H1 (cell line): ENCODE results near the gene SLC39A10. TPM values are rescaled to one million over a fixed set of nuclear protein-coding genes. Genes with fewer than 3 reads are reported as not detected.

ENCODE experiments used
- CTCF ChIA-PET: fragments of 300-600 bp; sonication (Branson Sonifier 250); formaldehyde crosslinking; loops from one replicate; lab custom pipeline; 2021; ENCODE audit not compliant: partially characterized antibody; lab: Charles Lee
- POLR2A ChIA-PET: fragments of 300-600 bp; sonication (Branson Sonifier 250); formaldehyde crosslinking; loops from one replicate; lab custom pipeline; 2021; ENCODE audit warnings: inconsistent platforms; ENCODE audit not compliant: partially characterized antibody; lab: Charles Lee
- DNase-seq, 2 experiments: peaks; one replicate each; pipeline versions ENCODE4 v3.0.0 to v3.0.0-alpha.2; 2010 to 2022; ENCODE audit warnings: low spot score in 2 of 2, low read depth in 1 of 2, mixed read lengths in 1 of 2
- FAIRE-seq: peaks from 2 replicates; lab custom pipeline; 2011; peaks lifted over from hg19 to GRCh38; lab: Jason Lieb, UNC
- H2AFZ ChIP-seq: 2 replicates; pipeline ENCODE4 v1.8.1; 2012; ENCODE audit warnings: low read length, inconsistent platforms
- H2AK5ac ChIP-seq: 2 replicates; pipeline ENCODE4 v1.6.1; 2013; ENCODE audit warnings: low read depth, low read length
- H2BK120ac ChIP-seq: replicated peaks from 2 replicates; pipeline ENCODE3; 2013; ENCODE audit warnings: low read depth, low read length, inconsistent platforms
- H2BK12ac ChIP-seq: 2 replicates; pipeline ENCODE4 v1.6.1; 2013; ENCODE audit warnings: low read depth, low read length
- H2BK15ac ChIP-seq: 2 replicates; pipeline ENCODE4 v1.6.1; 2013; ENCODE audit warnings: low read length
- H2BK20ac ChIP-seq: 2 replicates; pipeline ENCODE4 v1.6.1; 2013; ENCODE audit warnings: low read length
- H2BK5ac ChIP-seq: 2 replicates; pipeline ENCODE4 v1.6.1; 2013; ENCODE audit warnings: low read depth, low read length
- H3K14ac ChIP-seq: 2 replicates; pipeline ENCODE4 v1.6.1; 2013; ENCODE audit warnings: inconsistent platforms; ENCODE audit not compliant: insufficient read length
- H3K18ac ChIP-seq: 2 replicates; pipeline ENCODE4 v1.6.1; 2013; ENCODE audit warnings: low read length; ENCODE audit errors: extremely low read depth
- H3K23ac ChIP-seq: 2 replicates; pipeline ENCODE4 v1.6.1; 2013; ENCODE audit warnings: inconsistent platforms; ENCODE audit not compliant: insufficient read length
- H3K23me2 ChIP-seq: 2 replicates; pipeline ENCODE4 v1.6.1; 2013; ENCODE audit warnings: low read depth, low read length
- H3K27ac ChIP-seq: 2 replicates; pipeline ENCODE4 v1.6.1; 2011; ENCODE audit warnings: low read depth, low read length, inconsistent platforms
- H3K27me3 ChIP-seq, 4 experiments: replicated peaks in 1 of 4; 1 replicate in 1 of 4; 2 replicates in 3 of 4; pipeline versions ENCODE4 v1.6.1 to v1.8.1; 2011 to 2013; ENCODE audit warnings: low read length in 3 of 4, mild to moderate bottlenecking in 3 of 4, inconsistent platforms in 2 of 4, mixed read lengths in 2 of 4, moderate library complexity in 1 of 4; ENCODE audit not compliant: control insufficient read depth in 3 of 4, insufficient read depth in 3 of 4; ENCODE audit errors: extremely low read depth in 1 of 4
- H3K36me3 ChIP-seq, 4 experiments: 2 replicates each; pipeline versions ENCODE4 v1.6.1 to v1.8.1; 2011 to 2013; ENCODE audit warnings: mild to moderate bottlenecking in 4 of 4, low read length in 3 of 4, moderate library complexity in 2 of 4, control low read depth in 1 of 4, inconsistent platforms in 1 of 4; ENCODE audit not compliant: insufficient read depth in 4 of 4, control insufficient read depth in 2 of 4
- H3K4ac ChIP-seq: replicated peaks from 2 replicates; pipeline ENCODE3; 2013; ENCODE audit warnings: low read length, low read depth, mixed read lengths, inconsistent platforms; ENCODE audit not compliant: insufficient read length
- H3K4me1 ChIP-seq, 4 experiments: replicated peaks in 1 of 4; 1 replicate in 1 of 4; 2 replicates in 3 of 4; pipeline versions ENCODE4 v1.6.1 to v1.8.1; 2011 to 2013; ENCODE audit warnings: low read length in 3 of 4, inconsistent platforms in 2 of 4, mixed read lengths in 1 of 4; ENCODE audit not compliant: insufficient read depth in 4 of 4, control insufficient read depth in 3 of 4
- H3K4me2 ChIP-seq, 2 experiments: 2 replicates each; pipeline versions ENCODE4 v1.6.1 to v1.8.1; 2011 to 2013; ENCODE audit warnings: low read depth in 2 of 2, low read length in 2 of 2, control low read depth in 1 of 2, inconsistent platforms in 1 of 2, mild to moderate bottlenecking in 1 of 2; ENCODE audit not compliant: insufficient read depth in 1 of 2
- H3K4me3 ChIP-seq, 4 experiments: fragments of 200-600, 300-600 bp in 1 of 4; sonication (generic), shearing (Covaris generic), sonication (Bioruptor Twin) in 1 of 4; 2 replicates each; pipeline versions ENCODE4 v1.5.1 to v1.8.1; 2011 to 2016; ENCODE audit warnings: low read length in 4 of 4, low read depth in 3 of 4, control low read depth in 2 of 4, inconsistent platforms in 2 of 4, mild to moderate bottlenecking in 2 of 4, mixed read lengths in 1 of 4, moderate library complexity in 1 of 4; ENCODE audit not compliant: insufficient read depth in 2 of 4; ENCODE audit errors: extremely low read depth in 1 of 4
- H3K56ac ChIP-seq: replicated peaks from 2 replicates; pipeline ENCODE3; 2013; ENCODE audit warnings: low read depth, mild to moderate bottlenecking, mixed read lengths, low read length, inconsistent platforms; ENCODE audit not compliant: insufficient read length
- H3K79me1 ChIP-seq: 2 replicates; pipeline ENCODE4 v1.6.1; 2013; ENCODE audit warnings: low read depth, low read length, control low read depth
- H3K79me2 ChIP-seq, 2 experiments: 2 replicates each; pipeline versions ENCODE4 v1.6.1 to v1.8.1; 2012 to 2013; ENCODE audit warnings: low read length in 2 of 2, mild to moderate bottlenecking in 2 of 2, inconsistent platforms in 1 of 2; ENCODE audit not compliant: insufficient read depth in 2 of 2, control insufficient read depth in 1 of 2
- H3K9ac ChIP-seq, 4 experiments: replicated peaks in 1 of 4; 1 replicate in 1 of 4; 2 replicates in 3 of 4; pipeline versions ENCODE4 v1.6.1 to v1.8.1; 2011 to 2013; ENCODE audit warnings: low read depth in 3 of 4, low read length in 3 of 4, control low read depth in 2 of 4, mild to moderate bottlenecking in 2 of 4, moderate library complexity in 2 of 4, inconsistent platforms in 1 of 4; ENCODE audit errors: extremely low read depth in 1 of 4
- H3K9me3 ChIP-seq, 2 experiments: 2 replicates each; pipeline versions ENCODE4 v1.6.1 to v1.8.1; 2012 to 2013; ENCODE audit warnings: mild to moderate bottlenecking in 2 of 2, moderate library complexity in 2 of 2, control low read depth in 1 of 2, inconsistent platforms in 1 of 2, low read depth in 1 of 2, low read length in 1 of 2, mixed read lengths in 1 of 2; ENCODE audit not compliant: insufficient read depth in 2 of 2
- H4K20me1 ChIP-seq, 2 experiments: replicated peaks in 1 of 2; 2 replicates each; pipeline versions ENCODE3 to v1.8.1; 2011 to 2013; ENCODE audit warnings: inconsistent platforms in 2 of 2, low read length in 2 of 2, mild to moderate bottlenecking in 1 of 2; ENCODE audit not compliant: insufficient read depth in 2 of 2, control insufficient read depth in 1 of 2
- H4K5ac ChIP-seq: 2 replicates; pipeline ENCODE4 v1.6.1; 2013; ENCODE audit warnings: low read length, low read depth, mixed read lengths, inconsistent platforms; ENCODE audit not compliant: insufficient read length
- H4K8ac ChIP-seq: 2 replicates; pipeline ENCODE4 v1.8.0; 2013; ENCODE audit warnings: mild to moderate bottlenecking, moderate library complexity, low read length, inconsistent platforms; ENCODE audit not compliant: insufficient read depth; ENCODE audit errors: extremely low read depth
- H4K91ac ChIP-seq: replicated peaks from 2 replicates; pipeline ENCODE3; 2013; ENCODE audit warnings: low read length, mixed read lengths, inconsistent platforms; ENCODE audit not compliant: insufficient read length
- NANOG ChIP-seq: IDR thresholded peaks from 2 replicates; pipeline ENCODE4 v1.6.1; 2011; ENCODE audit warnings: low read length, low read depth, mild to moderate bottlenecking, inconsistent platforms; ENCODE audit not compliant: insufficient read depth, poor library complexity, severe bottlenecking
- RAD21 ChIP-seq, 2 experiments: IDR thresholded peaks in 1 of 2; conservative IDR thresholded peaks in 1 of 2; 2 replicates each; pipeline ENCODE4 v1.6.1; 2011; ENCODE audit warnings: low read depth in 2 of 2, low read length in 2 of 2, improper control_type of control experiment in 1 of 2, inconsistent platforms in 1 of 2, mild to moderate bottlenecking in 1 of 2, moderate library complexity in 1 of 2
- WGBS, 2 experiments: shearing (Covaris generic) in 1 of 2; methylation state at CpG; one replicate each; pipeline versions ENCODE4 v1.1.6 to v1.1.7; 2013 to 2015; ENCODE audit warnings: low lambda C conversion rate in 2 of 2, mixed read lengths in 2 of 2, inconsistent platforms in 1 of 2, low coverage in 1 of 2, missing lambda C conversion rate in 1 of 2; ENCODE audit not compliant: insufficient replicate concordance in 2 of 2, insufficient coverage in 1 of 2, insufficient read length in 1 of 2; ENCODE audit errors: extremely low coverage in 1 of 2, missing lambda C conversion rate in 1 of 2; 5-methylcytosine and 5-hydroxymethylcytosine counted together
- polyA plus RNA-seq, 7 experiments: library from polyadenylated mRNA; depleted of rRNA in 3 of 7; stranded (reverse) in 5 of 7; unstranded in 2 of 7; fragments of >200 nt in 5 of 7; fragments of 200-250 nt in 2 of 7; gene quantifications; 1 replicate in 5 of 7; 2 replicates in 1 of 7; 4 replicates in 1 of 7; pipeline versions ENCODE4 v1.2.1 to v1.2.3, GENCODE V29; 2011 to 2013; ENCODE audit warnings: missing spikeins in 2 of 7, mixed read lengths in 2 of 7
- total RNA-seq: library from RNA; stranded (reverse); fragmentation: NEBNext Ultra II Directional; extraction: Animal tissue kit (Norgen Biotek cat#: 25700); gene quantifications from 2 replicates; pipeline ENCODE4 v1.2.1, GENCODE V29; 2021

Gene SLC39A10
- total and polyA plus RNA-seq, 2 of the 8 experiments (the other 6 are each of a cell fraction or from before 2014, with no cell fraction given): 68.1 to 234 TPM

- Histone ChIP-seq H3K9ac (no peak overlapping the region), H2AK5ac (no peak overlapping the region), H4K91ac (no peak overlapping the region), H3K79me1 (no peaks in the 10 kb centered on the region), H2BK20ac (no peak overlapping the region), H3K18ac (no peak overlapping the region), H3K27ac (no peak overlapping the region), H2AFZ (no peak overlapping the region), H2BK120ac (no peak overlapping the region), H3K14ac (no peak overlapping the region), H3K36me3 (no peaks in the 10 kb centered on the region), H3K23me2 (no peaks in the 10 kb centered on the region), H4K8ac (no peak overlapping the region), H2BK5ac (no peak overlapping the region), H3K27me3 (no peaks in the 10 kb centered on the region), H3K79me2 (no peaks in the 10 kb centered on the region), H3K4me3 (no peak overlapping the region), H3K23ac (no peak overlapping the region), H3K9me3 (no peaks in the 10 kb centered on the region), H3K4me1 (peaks cover 0 to 2% (median 0%) of the 10 kb centered on the region in 4 experiments; a peak in 1 of 7 replicates), H3K4ac (no peak overlapping the region), H3K56ac (no peak overlapping the region), H2BK12ac (no peak overlapping the region), H4K20me1 (no peaks in the 10 kb centered on the region), H2BK15ac (no peak overlapping the region), H4K5ac (no peak overlapping the region), H3K4me2 (no peak overlapping the region)
- CTCF ChIA-PET: interaction anchor here (0.7 to 1.3 kb wide), 3 partner anchors 107 to 1140 kb away, joined by 3 read pairs; partner anchors contain the start of gene DNAH7
- POLR2A ChIA-PET: no interaction called here
- WGBS, 2 experiments: 85% methylated on average over 2 of the region's 2 CpGs; no CpG with 5 or more reads in 1 of the 2 experiments
- DNase-seq: no peak
- no peak for FAIRE-seq
- TF ChIP-seq NANOG: no peak
- peak in 1 of 2 experiments; percentile 15; a peak in 1 of 4 replicates for TF ChIP-seq RAD21 (IDR thresholded peaks at IDR 0.05 in 1 of 2, conservative IDR thresholded peaks at IDR 0.05 in 1 of 2; ENCODE audit: low read depth in 2 of 2, low read length in 2 of 2)
These were observed 122.5 kb downstream of the SLC39A10 start for GRCh38 chr2:195779491-195779890.
